ENCODE measurements around the gene PDIA5.

The PDIA5 gene

GRCh38 chr3:123066896-123067688, at the start of gene PDIA5:
PDIA5 (plus strand) TSS chr3:123067025; CDS start chr3:123067165, 140 bp downstream.
- TF ChIP-seq CTCF (conservative IDR thresholded peaks at IDR 0.05; ENCODE audit: low read depth, low read length) = no peak
- Histone ChIP-seq H3K9ac (peak within 1 kb of the TSS; percentile 95), H3K4me2 (peak within 1 kb of the TSS; percentile 81), H2AFZ (ENCODE audit: low read depth) (peak within 1 kb of the TSS; percentile 94), H3K4me1 (ENCODE audit: low read depth, poor library complexity, severe bottlenecking) (peaks cover 31% of the 10 kb centered on the region), H3K27ac (peak within 1 kb of the TSS; percentile 50), H3K36me3 (ENCODE audit: insufficient read depth) (no peaks in the 10 kb centered on the region), H4K20me1 (ENCODE audit: insufficient read depth) (no peaks in the 10 kb centered on the region), H3K79me2 (ENCODE audit: insufficient read depth, low read depth) (peaks cover 47% of the 10 kb centered on the region), H3K27me3 (ENCODE audit: insufficient read depth, low read depth) (no peaks in the 10 kb centered on the region), H3K4me3 (IDR thresholded peaks at IDR 0.05; ENCODE audit: insufficient read depth, low read depth, low read length) (peak within 1 kb of the TSS; percentile 96)

DNA sequence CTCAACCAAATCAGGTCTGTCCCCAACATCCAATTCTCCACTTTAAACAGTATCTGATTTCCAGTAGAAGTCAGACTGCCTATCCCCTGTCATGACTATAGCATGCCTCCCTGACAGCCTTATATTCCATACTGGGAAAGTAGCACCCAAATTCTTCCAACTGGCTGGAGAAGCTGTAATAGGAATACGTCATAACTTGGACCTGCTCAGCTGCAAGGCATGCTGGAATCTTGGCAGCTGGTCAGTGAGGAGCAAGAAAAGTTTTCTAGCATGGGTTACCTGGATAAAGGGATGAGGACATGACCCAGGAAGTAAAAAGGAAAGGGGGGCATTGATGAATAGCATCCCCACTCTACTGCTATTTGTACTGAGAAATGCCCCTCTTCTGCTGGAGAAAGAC, 48.1 kb upstream of the PDIA5 start:
- no peak for TF ChIP-seq CTCF (conservative IDR thresholded peaks at IDR 0.05; ENCODE audit: low read depth, low read length)
- no peaks in the 10 kb centered on the region for H3K79me2 ChIP-seq (ENCODE audit: insufficient read depth, low read depth)
- H3K27me3 ChIP-seq (ENCODE audit: insufficient read depth, low read depth) = no peaks in the 10 kb centered on the region
- no peak overlapping the region for H3K27ac ChIP-seq
- H3K4me2 ChIP-seq = no peak overlapping the region
- no peaks in the 10 kb centered on the region for H4K20me1 ChIP-seq (ENCODE audit: insufficient read depth)
- H3K4me1 ChIP-seq (ENCODE audit: low read depth, poor library complexity, severe bottlenecking) = no peaks in the 10 kb centered on the region
- H3K9ac ChIP-seq = no peak overlapping the region
- H3K36me3 ChIP-seq (ENCODE audit: insufficient read depth) = no peaks in the 10 kb centered on the region
- no peak overlapping the region for H3K4me3 ChIP-seq (IDR thresholded peaks at IDR 0.05; ENCODE audit: insufficient read depth, low read depth, low read length)
- no peak overlapping the region for H2AFZ ChIP-seq (ENCODE audit: low read depth)

- no peak overlapping the region for H3K27ac ChIP-seq
- no peak overlapping the region for H3K9ac ChIP-seq
- no peak overlapping the region for H2AFZ ChIP-seq (ENCODE audit: low read depth)
- no peak overlapping the region for H3K4me2 ChIP-seq
- no peak for TF ChIP-seq CTCF (conservative IDR thresholded peaks at IDR 0.05; ENCODE audit: low read depth, low read length)
- no peaks in the 10 kb centered on the region for H3K4me1 ChIP-seq (ENCODE audit: low read depth, poor library complexity, severe bottlenecking)
- H3K4me3 ChIP-seq (IDR thresholded peaks at IDR 0.05; ENCODE audit: insufficient read depth, low read depth, low read length) = no peak overlapping the region
- no peaks in the 10 kb centered on the region for H4K20me1 ChIP-seq (ENCODE audit: insufficient read depth)
- H3K79me2 ChIP-seq (ENCODE audit: insufficient read depth, low read depth) = no peaks in the 10 kb centered on the region
- no peaks in the 10 kb centered on the region for H3K27me3 ChIP-seq (ENCODE audit: insufficient read depth, low read depth)
- no peaks in the 10 kb centered on the region for H3K36me3 ChIP-seq (ENCODE audit: insufficient read depth)
Observed at GRCh38 chr3:123019161-123019560, 47.7 kb upstream of the PDIA5 start.

- Histone ChIP-seq H2AFZ (ENCODE audit: low read depth) (no peak overlapping the region), H3K79me2 (ENCODE audit: insufficient read depth, low read depth) (no peaks in the 10 kb centered on the region), H3K27ac (no peak overlapping the region), H3K9ac (no peak overlapping the region), H3K4me2 (no peak overlapping the region), H3K4me3 (IDR thresholded peaks at IDR 0.05; ENCODE audit: insufficient read depth, low read depth, low read length) (no peak overlapping the region), H4K20me1 (ENCODE audit: insufficient read depth) (no peaks in the 10 kb centered on the region), H3K4me1 (ENCODE audit: low read depth, poor library complexity, severe bottlenecking) (no peaks in the 10 kb centered on the region), H3K36me3 (ENCODE audit: insufficient read depth) (no peaks in the 10 kb centered on the region), H3K27me3 (ENCODE audit: insufficient read depth, low read depth) (no peaks in the 10 kb centered on the region)
- no peak for TF ChIP-seq CTCF (conservative IDR thresholded peaks at IDR 0.05; ENCODE audit: low read depth, low read length)
Observed at GRCh38 chr3:123019591-123019990, 47.2 kb upstream of the PDIA5 start.

Measured in KMS-11 (cell line).